Measurements from ENCODE around the gene OGFOD1.

DNA sequence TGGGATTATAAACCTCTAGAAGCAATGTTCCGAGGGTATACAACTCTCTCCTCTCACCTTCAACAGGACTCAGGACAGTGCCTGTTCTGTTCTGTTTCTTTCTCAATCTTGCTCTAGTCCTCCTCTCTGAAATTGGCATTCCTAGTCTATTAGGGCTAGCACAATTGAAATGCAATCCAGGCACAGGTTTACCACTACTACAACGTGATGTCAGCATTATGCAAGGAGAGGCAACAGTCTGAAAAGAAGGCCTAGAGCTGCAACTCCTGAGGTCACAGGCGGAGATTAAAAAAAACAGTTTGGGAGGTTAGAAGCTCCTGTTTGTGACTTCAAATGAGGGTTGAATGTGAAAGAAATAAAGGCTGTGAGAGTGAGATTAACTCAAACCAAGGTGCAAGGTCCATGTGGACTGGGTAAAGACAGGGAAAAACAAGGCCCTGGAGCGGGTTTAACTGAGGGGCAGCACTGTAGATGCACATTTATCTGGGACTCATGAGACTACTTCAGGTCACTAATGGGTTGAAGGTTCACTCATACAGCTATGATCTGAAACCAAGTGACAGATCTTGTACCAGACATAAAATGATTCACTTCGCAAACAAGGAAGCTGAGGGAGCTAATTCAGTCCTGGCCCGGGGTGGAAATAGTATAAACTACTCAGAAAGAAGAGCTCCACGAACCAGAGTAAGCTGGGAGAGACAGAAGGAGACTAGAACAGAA lies 42.8 kb upstream of the OGFOD1 start:
- TF ChIP-seq SIN3A (IDR thresholded peaks at IDR 0.05; ENCODE audit: borderline replicate concordance, insufficient read depth, low read length) (no peak), TAF1 (IDR thresholded peaks at IDR 0.05; ENCODE audit: borderline replicate concordance, insufficient read depth, low read length) (no peak), REST (IDR thresholded peaks at IDR 0.05; ENCODE audit: insufficient read depth in 1 of 2, low read depth in 2 of 2, low read length in 2 of 2) (no peak), POLR2AphosphoS5 (IDR thresholded peaks at IDR 0.05; ENCODE audit: low read depth, low read length) (no peak), FOXP2 (optimal IDR thresholded peaks at IDR 0.05; ENCODE audit: borderline replicate concordance, extremely low read depth, extremely low read length, insufficient read depth) (no peak)

All from PFSK-1 (cell line).